H1 (cell line): ENCODE measurements around the gene INTS7. TPM values are rescaled to one million over a fixed set of nuclear protein-coding genes. Genes with fewer than 3 reads are reported as not detected.

Source experiments
- CHD2 ChIP-seq: IDR thresholded peaks from 2 replicates; pipeline ENCODE4 v1.6.1; 2012; ENCODE audit warnings: low read length, improper control_type of control experiment
- EGR1 ChIP-seq: IDR thresholded peaks from 2 replicates; pipeline ENCODE4 v1.6.1; 2011; ENCODE audit warnings: low read depth, low read length, borderline replicate concordance
- EP300 ChIP-seq, 2 experiments: IDR thresholded peaks; 1 replicate in 1 of 2; 2 replicates in 1 of 2; pipeline ENCODE4 v1.6.1; 2011 to 2012; ENCODE audit warnings: low read depth in 2 of 2, low read length in 2 of 2, mild to moderate bottlenecking in 2 of 2, borderline replicate concordance in 1 of 2, inconsistent platforms in 1 of 2, moderate library complexity in 1 of 2
- MAX ChIP-seq: IDR thresholded peaks from 2 replicates; pipeline ENCODE4 v1.6.1; 2012; ENCODE audit warnings: inconsistent platforms
- SP4 ChIP-seq: IDR thresholded peaks from 2 replicates; pipeline ENCODE4 v1.6.1; 2012; ENCODE audit warnings: low read length, inconsistent platforms
- TBP ChIP-seq: IDR thresholded peaks from 2 replicates; pipeline ENCODE4 v1.6.1; 2011; ENCODE audit warnings: low read depth, low read length, improper control_type of control experiment
- polyA plus RNA-seq, 7 experiments: library from polyadenylated mRNA; depleted of rRNA in 3 of 7; stranded (reverse) in 5 of 7; unstranded in 2 of 7; fragments of >200 nt in 5 of 7; fragments of 200-250 nt in 2 of 7; gene quantifications; 1 replicate in 5 of 7; 2 replicates in 1 of 7; 4 replicates in 1 of 7; pipeline versions ENCODE4 v1.2.1 to v1.2.3, GENCODE V29; 2011 to 2013; ENCODE audit warnings: missing spikeins in 2 of 7, mixed read lengths in 2 of 7
- total RNA-seq: library from RNA; stranded (reverse); fragmentation: NEBNext Ultra II Directional; extraction: Animal tissue kit (Norgen Biotek cat#: 25700); gene quantifications from 2 replicates; pipeline ENCODE4 v1.2.1, GENCODE V29; 2021

INTS7 gene
- total and polyA plus RNA-seq, 2 of the 8 experiments (the other 6 are each of a cell fraction or from before 2014, with no cell fraction given) = 15.2 to 22.4 TPM

GRCh38 chr1:211959680-211960079 lies 75.7 kb downstream of the INTS7 start (continued):
- TF ChIP-seq TBP (no peak), SP4 (no peak), EGR1 (no peak), CHD2 (no peak), MAX (no peak), EP300 (IDR thresholded peaks at IDR 0.05; ENCODE audit: borderline replicate concordance in 1 of 2, low read depth in 2 of 2, low read length in 2 of 2) (no peak)
